Measurements from ENCODE around the gene PARP1. TPM values are rescaled to one million over a fixed set of nuclear protein-coding genes. Genes with fewer than 3 reads are reported as not detected.

The PARP1 gene
- total RNA-seq, 1 experiment from 2014 or later: 263 TPM

GRCh38 chr1:226424221-226425003 is 16.5 kb upstream of the PARP1 start:
- Histone ChIP-seq H3K36me3 (ENCODE audit: insufficient read depth, low read length, poor library complexity, severe bottlenecking) (no peaks in the 10 kb centered on the region), H3K4me1 (ENCODE audit: insufficient read depth, low read length, poor library complexity, severe bottlenecking) (peaks cover 12% of the 10 kb centered on the region), H3K4me3 (ENCODE audit: low read depth, low read length, poor library complexity, severe bottlenecking) (no peak overlapping the region), H3K27me3 (replicated peaks; ENCODE audit: insufficient read depth, low read depth, low read length, poor library complexity) (no peaks in the 10 kb centered on the region), H3K9me3 (ENCODE audit: low read depth, low read length, poor library complexity, severe bottlenecking) (no peaks in the 10 kb centered on the region), H3K27ac (ENCODE audit: low read depth, low read length, poor library complexity, severe bottlenecking) (no peak overlapping the region)
- peak; percentile 76 for TF ChIP-seq CTCF (conservative IDR thresholded peaks at IDR 0.05; ENCODE audit: low read depth, low read length)
- no peak for TF ChIP-seq EZH2 (IDR thresholded peaks at IDR 0.05; ENCODE audit: borderline replicate concordance, low read depth, low read length, poor library complexity, severe bottlenecking)
- no TSS peak for BruUV-seq (replicated peaks)
- DNase-seq (ENCODE audit: low spot score): peak; percentile 74
- ChIA-PET POLR2A (ENCODE audit: low non-redundant PET) (no interaction called here), CTCF (interaction anchor here (0.8 to 1.4 kb wide), 2 partner anchors 16 to 47 kb away, joined by 3 read pairs; partner anchors contain the start of gene PARP1)
- intact Hi-C loops (cut with micrococcal nuclease; ENCODE audit: unreplicated experiment): loop anchor here (1.0 to 10.0 kb wide), 4 partner anchors 123 to 1013 kb away; no protein-coding TSS in a partner anchor

DNA sequence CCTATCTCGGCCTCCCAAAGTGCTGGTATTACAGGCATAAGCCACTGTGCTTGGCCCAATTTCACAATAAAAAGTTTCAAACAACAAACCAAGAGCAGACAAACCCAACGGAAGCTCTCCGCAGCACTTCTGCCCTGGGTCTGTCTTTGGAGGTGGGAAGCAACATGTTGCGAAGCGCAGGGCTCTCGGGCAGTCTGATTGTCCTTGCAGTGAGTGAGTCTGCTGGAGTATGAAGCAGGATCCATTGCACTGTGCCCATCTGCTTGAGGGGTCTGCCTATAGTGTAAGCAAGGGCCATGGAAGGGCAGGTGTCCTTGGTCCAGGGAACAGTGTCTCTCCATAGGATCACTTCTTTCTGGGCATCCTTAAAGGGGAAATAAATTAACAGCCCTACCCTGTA is 14.6 kb upstream of the PARP1 start:
- no TSS peak for BruUV-seq (replicated peaks)
- H3K9me3 ChIP-seq (ENCODE audit: low read depth, low read length, poor library complexity, severe bottlenecking): no peaks in the 10 kb centered on the region
- ChIA-PET CTCF (no interaction called here), POLR2A (ENCODE audit: low non-redundant PET) (no interaction called here)
- H3K4me1 ChIP-seq (ENCODE audit: insufficient read depth, low read length, poor library complexity, severe bottlenecking): no peaks in the 10 kb centered on the region
- TF ChIP-seq EZH2 (IDR thresholded peaks at IDR 0.05; ENCODE audit: borderline replicate concordance, low read depth, low read length, poor library complexity, severe bottlenecking): no peak
- TF ChIP-seq CTCF (conservative IDR thresholded peaks at IDR 0.05; ENCODE audit: low read depth, low read length): no peak
- DNase-seq (ENCODE audit: low spot score): no peak
- intact Hi-C loops (cut with micrococcal nuclease; ENCODE audit: unreplicated experiment): loop anchor here (10.0 kb wide), 1 partner anchor 402 kb away; no protein-coding TSS in a partner anchor
- H3K27me3 ChIP-seq (replicated peaks; ENCODE audit: insufficient read depth, low read depth, low read length, poor library complexity): no peaks in the 10 kb centered on the region
- H3K4me3 ChIP-seq (ENCODE audit: low read depth, low read length, poor library complexity, severe bottlenecking): no peak overlapping the region
- H3K27ac ChIP-seq (ENCODE audit: low read depth, low read length, poor library complexity, severe bottlenecking): no peak overlapping the region
- no peaks in the 10 kb centered on the region for H3K36me3 ChIP-seq (ENCODE audit: insufficient read depth, low read length, poor library complexity, severe bottlenecking)

DNA sequence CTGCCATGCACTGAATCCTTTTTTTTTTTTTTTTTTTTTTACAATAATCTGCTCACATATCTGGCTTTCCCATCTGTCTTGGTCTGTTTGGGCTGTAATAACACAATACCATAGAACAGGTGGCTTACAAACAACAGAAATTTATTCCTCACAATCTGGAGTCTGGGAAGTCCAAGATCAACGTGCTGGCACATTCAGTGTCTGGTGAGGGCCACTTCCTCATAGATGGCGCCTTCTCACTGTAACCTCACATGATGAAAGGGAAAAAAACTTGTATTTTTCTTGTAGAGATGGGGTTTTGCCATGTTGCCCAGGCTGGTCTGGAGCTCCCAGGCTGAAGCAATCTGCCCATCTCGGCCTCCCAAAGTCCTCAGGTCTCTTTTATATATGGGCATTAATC is 13.0 kb upstream of the PARP1 start:
- CTCF ChIA-PET: no interaction called here
- Histone ChIP-seq H3K36me3 (ENCODE audit: insufficient read depth, low read length, poor library complexity, severe bottlenecking) (no peaks in the 10 kb centered on the region), H3K27ac (ENCODE audit: low read depth, low read length, poor library complexity, severe bottlenecking) (no peak overlapping the region), H3K4me3 (ENCODE audit: low read depth, low read length, poor library complexity, severe bottlenecking) (no peak overlapping the region), H3K4me1 (ENCODE audit: insufficient read depth, low read length, poor library complexity, severe bottlenecking) (no peaks in the 10 kb centered on the region), H3K9me3 (ENCODE audit: low read depth, low read length, poor library complexity, severe bottlenecking) (no peaks in the 10 kb centered on the region), H3K27me3 (replicated peaks; ENCODE audit: insufficient read depth, low read depth, low read length, poor library complexity) (no peaks in the 10 kb centered on the region)
- POLR2A ChIA-PET (ENCODE audit: low non-redundant PET): interaction anchor here (0.6 kb wide), 1 partner anchor 60 kb away, joined by 3 read pairs; no protein-coding TSS in a partner anchor
- no peak for TF ChIP-seq CTCF (conservative IDR thresholded peaks at IDR 0.05; ENCODE audit: low read depth, low read length)
- no peak for TF ChIP-seq EZH2 (IDR thresholded peaks at IDR 0.05; ENCODE audit: borderline replicate concordance, low read depth, low read length, poor library complexity, severe bottlenecking)
- BruUV-seq (replicated peaks): no TSS peak
- intact Hi-C loops (cut with micrococcal nuclease; ENCODE audit: unreplicated experiment): loop anchor here (10.0 kb wide), 1 partner anchor 404 kb away; no protein-coding TSS in a partner anchor
- DNase-seq (ENCODE audit: low spot score): no peak

All from A673 (cell line).